ENCODE data around the gene KCNQ1.

GRCh38 chr11:2667940-2668339 lies 223.1 kb downstream of the KCNQ1 start:
- TF ChIP-seq CTCF (IDR thresholded peaks at IDR 0.05; ENCODE audit: insufficient read depth, low read length, poor library complexity, severe bottlenecking) = no peak
- no peak for TF ChIP-seq EZH2phosphoT487 (conservative IDR thresholded peaks at IDR 0.05; ENCODE audit: low read length)
